ENCODE results near the gene FBXO22.

DNA sequence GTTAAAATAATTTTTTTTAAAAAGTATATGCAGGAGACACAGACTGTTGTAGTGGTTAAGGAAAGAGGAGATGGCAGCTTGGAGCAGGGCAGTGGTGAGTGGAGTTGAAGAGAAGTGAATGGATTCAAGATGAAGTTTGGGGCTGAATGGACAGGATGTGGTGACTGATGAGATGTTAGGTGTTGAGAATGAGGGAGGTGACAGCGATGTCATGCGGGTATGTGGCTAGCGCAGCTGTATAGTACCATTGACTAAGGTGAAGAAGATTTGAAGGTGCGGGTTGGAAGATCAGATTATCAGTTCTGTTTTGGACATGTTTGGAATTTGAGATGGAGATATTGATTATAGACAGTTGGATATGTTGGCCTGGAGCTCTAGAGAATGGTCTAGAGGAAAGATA lies 20.1 kb downstream of the FBXO22 start:
- TF ChIP-seq EZH2 (IDR thresholded peaks at IDR 0.05; ENCODE audit: borderline replicate concordance, control insufficient read depth, low read depth, low read length): no peak
- TF ChIP-seq, protein P1, sequence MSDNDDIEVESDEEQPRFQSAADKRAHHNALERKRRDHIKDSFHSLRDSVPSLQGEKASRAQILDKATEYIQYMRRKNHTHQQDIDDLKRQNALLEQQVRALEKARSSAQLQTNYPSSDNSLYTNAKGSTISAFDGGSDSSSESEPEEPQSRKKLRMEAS (IDR thresholded peaks at IDR 0.05; ENCODE audit: low read depth, low read length): no peak
- TF ChIP-seq TAF1 (IDR thresholded peaks at IDR 0.05; ENCODE audit: borderline replicate concordance, low read depth, low read length): no peak
- TF ChIP-seq YY1 (IDR thresholded peaks at IDR 0.05; ENCODE audit: low read depth, low read length): no peak
- TF ChIP-seq, protein P2, sequence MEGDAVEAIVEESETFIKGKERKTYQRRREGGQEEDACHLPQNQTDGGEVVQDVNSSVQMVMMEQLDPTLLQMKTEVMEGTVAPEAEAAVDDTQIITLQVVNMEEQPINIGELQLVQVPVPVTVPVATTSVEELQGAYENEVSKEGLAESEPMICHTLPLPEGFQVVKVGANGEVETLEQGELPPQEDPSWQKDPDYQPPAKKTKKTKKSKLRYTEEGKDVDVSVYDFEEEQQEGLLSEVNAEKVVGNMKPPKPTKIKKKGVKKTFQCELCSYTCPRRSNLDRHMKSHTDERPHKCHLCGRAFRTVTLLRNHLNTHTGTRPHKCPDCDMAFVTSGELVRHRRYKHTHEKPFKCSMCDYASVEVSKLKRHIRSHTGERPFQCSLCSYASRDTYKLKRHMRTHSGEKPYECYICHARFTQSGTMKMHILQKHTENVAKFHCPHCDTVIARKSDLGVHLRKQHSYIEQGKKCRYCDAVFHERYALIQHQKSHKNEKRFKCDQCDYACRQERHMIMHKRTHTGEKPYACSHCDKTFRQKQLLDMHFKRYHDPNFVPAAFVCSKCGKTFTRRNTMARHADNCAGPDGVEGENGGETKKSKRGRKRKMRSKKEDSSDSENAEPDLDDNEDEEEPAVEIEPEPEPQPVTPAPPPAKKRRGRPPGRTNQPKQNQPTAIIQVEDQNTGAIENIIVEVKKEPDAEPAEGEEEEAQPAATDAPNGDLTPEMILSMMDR (IDR thresholded peaks at IDR 0.05 in 2 of 3, conservative IDR thresholded peaks at IDR 0.05 in 1 of 3; ENCODE audit: control insufficient read depth in 2 of 3, extremely low read depth in 1 of 3, insufficient read depth in 1 of 3, low read depth in 3 of 3, low read length in 3 of 3): no peak
- TF ChIP-seq POLR2A (IDR thresholded peaks at IDR 0.05; ENCODE audit: low read depth, low read length): no peak
- TF ChIP-seq SMAD5 (IDR thresholded peaks at IDR 0.05; ENCODE audit: low read depth): no peak
- no peak for TF ChIP-seq HDGF (IDR thresholded peaks at IDR 0.05)
